Activated gamma-delta T cell (primary cell): Measurements from ENCODE around the gene GLS.

ENCODE experiments used
- DNase-seq: peaks from one replicate; lab custom pipeline; 2025; lab: John Stamatoyannopoulos, UW

Gene GLS

GRCh38 chr2:190996338-190996946 is 115.8 kb downstream of the GLS start:
- DNase-seq: no peak

GRCh38 chr2:190996947-190997346 is 116.3 kb downstream of the GLS start:
- no peak for DNase-seq

- DNase-seq: no peak
These were observed 117.0 kb downstream of the GLS start for GRCh38 chr2:190997526-190998113.

GRCh38 chr2:190999058-190999457 is 118.4 kb downstream of the GLS start:
- no peak for DNase-seq

DNA sequence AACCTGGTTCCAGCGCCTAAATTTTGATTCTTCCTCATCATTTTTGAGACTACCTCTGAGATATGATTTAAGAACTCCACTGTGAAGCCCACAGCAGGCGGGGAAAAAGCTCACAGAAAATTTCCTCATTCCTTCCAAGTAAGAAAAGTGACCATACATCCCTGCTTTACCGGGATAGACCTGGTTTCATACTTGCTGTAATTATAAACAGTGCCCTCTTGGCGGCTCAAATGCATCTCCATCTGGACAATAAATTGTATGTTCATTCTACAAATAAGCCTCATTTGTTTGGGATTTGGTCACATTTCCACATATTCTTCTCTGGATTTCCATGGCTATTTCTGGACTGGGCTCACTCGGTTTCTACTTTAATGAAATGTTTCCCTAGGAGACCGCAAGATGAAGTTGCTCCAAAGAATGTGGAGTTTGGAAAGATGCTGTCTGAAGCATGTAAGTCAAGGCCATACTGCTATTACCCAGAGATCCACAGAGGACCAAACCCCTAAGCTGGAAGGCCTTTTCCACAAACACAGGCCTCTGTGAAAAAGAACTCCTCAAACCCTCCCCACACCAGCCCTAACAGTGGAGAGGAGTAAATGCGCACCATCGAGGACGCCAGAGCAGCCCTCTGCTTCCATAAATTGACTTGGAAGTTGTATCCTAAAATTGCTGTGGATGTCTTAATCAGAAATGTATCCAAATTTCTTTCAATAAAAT is 119.5 kb downstream of the GLS start:
- no peak for DNase-seq

DNA sequence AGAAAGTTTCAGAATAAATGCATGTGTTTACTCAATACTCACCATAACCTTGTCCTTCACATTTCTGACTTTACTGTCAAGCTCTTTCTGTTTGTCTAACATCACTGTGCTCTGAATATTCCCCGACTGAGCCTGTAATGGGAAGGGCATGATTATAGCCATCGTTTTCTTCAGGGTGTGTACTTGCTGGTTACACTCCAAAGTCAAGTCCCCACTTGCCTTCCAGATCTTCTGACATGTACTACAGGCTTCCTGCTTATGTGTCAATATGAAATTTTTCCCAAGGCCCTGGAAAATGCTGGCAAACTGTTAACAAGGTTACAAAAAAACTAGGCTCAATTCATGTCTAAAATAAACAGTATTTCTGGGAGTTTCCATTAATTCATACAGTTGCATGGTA is 120.4 kb downstream of the GLS start:
- DNase-seq: no peak

- DNase-seq: no peak
These were observed 121.0 kb downstream of the GLS start for GRCh38 chr2:191001624-191002023.

GRCh38 chr2:191003405-191004309 is 123.0 kb downstream of the GLS start:
- no peak for DNase-seq

GRCh38 chr2:191006297-191006696 is 125.7 kb downstream of the GLS start:
- no peak for DNase-seq

DNA sequence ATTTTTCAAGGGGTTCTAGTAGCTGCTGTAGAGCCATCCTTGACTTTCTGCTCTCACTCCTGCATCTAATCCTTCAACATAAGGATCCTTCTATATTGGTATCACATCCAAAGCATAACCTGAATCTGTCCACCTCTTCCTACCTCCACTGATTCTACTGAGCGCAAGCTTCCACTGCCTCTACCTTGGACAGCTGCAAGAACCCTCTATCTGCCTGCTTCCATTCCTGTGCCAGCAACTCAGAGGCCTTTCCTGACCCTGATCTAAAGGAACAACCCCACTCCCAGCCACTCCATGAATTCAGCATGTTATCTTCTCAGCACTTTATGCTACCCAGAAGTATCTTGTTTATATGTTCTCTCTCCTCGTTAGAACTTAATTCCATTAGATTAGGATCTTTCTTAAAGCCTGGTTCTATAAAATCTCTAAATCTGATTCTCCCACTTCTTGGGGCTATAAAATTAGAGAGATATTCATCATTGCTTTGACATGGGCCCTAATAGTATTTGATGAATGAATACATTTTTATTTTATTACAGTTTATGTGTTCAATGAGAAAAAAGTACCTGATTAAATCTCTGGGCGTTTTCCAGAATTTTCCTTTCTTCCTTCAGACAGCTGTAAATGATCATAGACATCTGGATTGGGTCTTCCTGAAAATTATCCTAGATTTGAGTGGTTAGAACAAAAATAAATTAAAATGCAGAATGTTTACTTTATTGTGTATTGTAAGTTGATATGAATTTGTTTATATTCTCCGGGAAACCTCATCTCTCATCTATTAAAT is 126.6 kb downstream of the GLS start:
- DNase-seq: no peak

- no peak for DNase-seq
These were observed 127.7 kb downstream of the GLS start for GRCh38 chr2:191008286-191008685.

GRCh38 chr2:191009541-191010374 is 129.1 kb downstream of the GLS start:
- no peak for DNase-seq

DNA sequence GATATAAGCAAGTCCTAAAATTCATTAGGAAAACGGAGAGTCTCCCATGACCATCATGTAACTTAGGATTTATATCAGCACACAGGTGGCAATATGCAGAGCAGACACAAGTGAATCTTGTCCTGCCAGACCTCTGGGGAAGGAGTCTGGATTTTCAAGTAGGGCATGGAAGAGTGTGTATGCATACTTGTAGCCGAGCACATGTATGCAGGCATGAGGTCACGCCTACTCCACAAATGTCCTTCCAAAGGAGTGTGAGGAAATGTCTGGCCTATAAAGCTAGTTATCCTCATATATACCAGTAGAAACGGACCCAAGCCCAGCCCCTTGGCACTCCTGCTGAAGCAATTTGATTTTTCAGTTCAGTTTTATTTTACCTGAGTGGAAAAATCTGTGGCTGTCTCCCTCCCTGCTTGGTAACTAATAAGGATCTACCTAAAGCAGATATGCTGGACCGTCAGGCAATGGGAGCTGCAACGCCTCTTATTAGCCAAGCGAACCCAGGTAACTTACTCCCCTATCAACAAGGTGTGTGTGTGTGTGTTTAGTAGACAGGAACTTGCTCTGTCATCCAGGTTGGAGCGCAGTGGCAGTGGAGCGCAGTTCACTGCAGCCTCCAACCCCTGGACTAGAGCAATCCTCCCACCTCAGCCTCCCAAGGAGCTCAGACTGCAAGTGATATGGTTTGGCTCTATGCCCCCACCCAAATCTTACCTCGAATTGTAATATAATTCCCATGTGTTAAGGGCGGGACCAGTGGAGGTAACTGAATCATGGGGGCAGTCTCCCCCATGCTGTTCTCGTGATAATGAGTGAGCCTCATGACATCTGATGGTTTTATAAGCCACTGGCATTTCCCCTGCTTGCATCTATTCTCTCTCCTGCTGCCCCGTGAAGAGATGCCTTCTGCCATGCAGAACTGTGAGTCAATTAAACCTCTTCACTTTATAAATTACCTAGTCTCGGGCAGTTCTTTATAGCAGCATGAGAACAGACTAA is 130.6 kb downstream of the GLS start:
- DNase-seq: no peak

- DNase-seq: no peak
These were observed 131.7 kb downstream of the GLS start for GRCh38 chr2:191012346-191012745.

DNA sequence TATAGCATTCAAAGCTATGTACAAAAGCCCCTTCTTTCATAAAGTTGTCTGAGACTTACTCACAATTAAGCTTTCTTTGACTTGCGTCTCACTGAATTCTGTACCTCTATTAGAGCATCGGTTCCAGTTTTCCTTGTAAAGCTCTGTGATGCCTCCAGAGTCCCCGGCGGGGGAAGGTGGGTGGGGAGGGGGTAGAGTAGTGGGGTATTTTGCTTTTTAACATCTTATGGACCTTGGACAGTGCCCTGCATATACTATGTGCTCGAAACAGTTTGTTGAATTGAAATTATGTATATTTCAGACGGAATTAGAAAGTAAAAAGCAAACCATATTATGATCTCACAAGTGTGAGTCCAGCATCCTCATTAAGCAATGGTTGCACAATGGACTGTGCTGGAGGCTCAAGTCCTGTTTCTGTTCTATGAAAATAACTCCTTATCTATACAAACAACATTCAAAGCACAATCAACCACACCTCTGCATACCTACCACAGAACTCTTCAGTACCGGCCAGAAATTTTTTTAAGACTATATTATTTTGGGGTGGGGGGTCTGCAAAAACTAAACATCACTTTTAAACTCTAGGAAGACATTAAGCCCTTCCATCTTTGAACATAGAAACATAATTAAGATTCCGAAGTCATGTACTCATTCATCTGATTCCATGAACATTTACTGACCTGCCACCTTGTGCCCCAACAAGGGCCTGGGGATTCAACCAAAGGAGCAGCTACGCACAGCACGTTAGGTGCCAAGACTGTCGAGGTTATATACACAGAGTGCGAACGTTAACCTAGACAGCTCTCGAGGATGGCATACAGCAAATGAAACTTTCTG is 132.4 kb downstream of the GLS start:
- no peak for DNase-seq

DNA sequence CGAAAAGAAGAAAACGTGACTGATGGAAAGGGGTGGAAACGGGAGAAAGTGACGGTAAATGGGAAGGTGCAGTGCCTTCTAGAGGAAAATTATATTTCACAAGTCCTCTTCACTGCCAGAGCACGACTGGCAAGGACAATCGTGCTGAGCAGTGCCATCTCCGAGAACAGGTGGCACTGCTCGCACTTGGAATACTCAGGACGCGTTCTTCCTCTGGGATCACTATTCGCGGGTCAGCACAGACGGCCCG is 133.0 kb downstream of the GLS start:
- no peak for DNase-seq

GRCh38 chr2:191013932-191014652 is 133.5 kb downstream of the GLS start, which contains the start of gene STAT1:
STAT1 (minus strand) TSS chr2:191014171; CDS start chr2:191010003, 4,168 bp downstream.
- DNase-seq: peak; percentile 92

GRCh38 chr2:191014653-191015020 is 134.0 kb downstream of the GLS start:
- DNase-seq: no peak
